Epithelial cell of esophagus (primary cell): Measurements from ENCODE around the gene AIMP2.
"Not testable (repeated sequence)": the region's sequence is repeated elsewhere in the genome, so short reads cannot be mapped to it uniquely, and the experiment has no call there.

ENCODE experiments used
- DNase-seq: peaks from one replicate; pipeline ENCODE4 v3.0.0; 2010; ENCODE audit warnings: low read depth
- H3K4me3 ChIP-seq: 2 replicates; pipeline ENCODE4 v1.5.1; 2011; ENCODE audit warnings: mild to moderate bottlenecking, low read length, control low read depth
- TF ChIP-seq, protein P1 (sequence below): IDR thresholded peaks from 2 replicates; pipeline ENCODE4 v1.5.1; 2011; ENCODE audit warnings: low read depth, mild to moderate bottlenecking, low read length, control low read depth, inconsistent platforms; ENCODE audit not compliant: insufficient read depth; ENCODE audit errors: missing control alignments

The AIMP2 gene

DNA sequence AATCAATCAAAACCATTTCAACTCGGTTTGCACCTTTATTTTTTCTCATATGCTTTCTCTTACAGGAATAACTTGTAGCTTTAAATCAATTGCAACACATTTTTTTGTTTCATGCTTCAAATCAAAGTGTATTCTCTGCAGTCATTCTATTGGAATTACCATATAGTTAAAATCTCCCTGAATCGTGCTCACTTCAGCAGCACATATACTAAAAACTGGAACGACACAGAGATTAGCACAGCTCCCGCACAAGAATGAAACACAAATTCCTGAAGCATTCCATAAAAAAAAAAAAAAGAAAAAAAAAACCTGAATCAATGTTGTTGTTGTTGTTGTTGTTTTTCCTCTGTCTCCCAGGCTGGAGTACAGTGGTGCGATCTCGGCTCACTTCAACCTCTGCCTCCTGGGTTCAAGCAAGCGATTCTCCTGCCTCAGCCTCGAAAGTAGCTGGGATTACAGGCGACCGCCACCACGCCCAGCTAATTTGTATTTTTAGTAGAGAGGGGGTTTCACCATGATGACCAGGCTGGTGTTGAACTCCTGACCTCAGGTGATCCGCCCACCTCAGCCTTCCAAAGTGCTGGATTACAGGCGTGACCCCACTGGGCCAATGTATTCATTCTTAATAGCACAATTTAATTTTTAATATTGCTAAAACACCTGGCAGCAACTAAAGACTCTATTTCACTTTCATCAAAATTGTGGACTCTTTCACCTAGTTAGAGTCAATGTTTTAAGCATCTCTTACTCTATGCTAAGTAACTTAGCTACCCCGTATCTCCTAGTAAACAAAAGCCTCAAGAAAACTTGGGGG, 48.5 kb downstream of the AIMP2 start:
- TF ChIP-seq, protein P1, sequence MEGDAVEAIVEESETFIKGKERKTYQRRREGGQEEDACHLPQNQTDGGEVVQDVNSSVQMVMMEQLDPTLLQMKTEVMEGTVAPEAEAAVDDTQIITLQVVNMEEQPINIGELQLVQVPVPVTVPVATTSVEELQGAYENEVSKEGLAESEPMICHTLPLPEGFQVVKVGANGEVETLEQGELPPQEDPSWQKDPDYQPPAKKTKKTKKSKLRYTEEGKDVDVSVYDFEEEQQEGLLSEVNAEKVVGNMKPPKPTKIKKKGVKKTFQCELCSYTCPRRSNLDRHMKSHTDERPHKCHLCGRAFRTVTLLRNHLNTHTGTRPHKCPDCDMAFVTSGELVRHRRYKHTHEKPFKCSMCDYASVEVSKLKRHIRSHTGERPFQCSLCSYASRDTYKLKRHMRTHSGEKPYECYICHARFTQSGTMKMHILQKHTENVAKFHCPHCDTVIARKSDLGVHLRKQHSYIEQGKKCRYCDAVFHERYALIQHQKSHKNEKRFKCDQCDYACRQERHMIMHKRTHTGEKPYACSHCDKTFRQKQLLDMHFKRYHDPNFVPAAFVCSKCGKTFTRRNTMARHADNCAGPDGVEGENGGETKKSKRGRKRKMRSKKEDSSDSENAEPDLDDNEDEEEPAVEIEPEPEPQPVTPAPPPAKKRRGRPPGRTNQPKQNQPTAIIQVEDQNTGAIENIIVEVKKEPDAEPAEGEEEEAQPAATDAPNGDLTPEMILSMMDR, result no peak
- no peak for DNase-seq
- H3K4me3 ChIP-seq, result peak overlapping the region; percentile 81

DNA sequence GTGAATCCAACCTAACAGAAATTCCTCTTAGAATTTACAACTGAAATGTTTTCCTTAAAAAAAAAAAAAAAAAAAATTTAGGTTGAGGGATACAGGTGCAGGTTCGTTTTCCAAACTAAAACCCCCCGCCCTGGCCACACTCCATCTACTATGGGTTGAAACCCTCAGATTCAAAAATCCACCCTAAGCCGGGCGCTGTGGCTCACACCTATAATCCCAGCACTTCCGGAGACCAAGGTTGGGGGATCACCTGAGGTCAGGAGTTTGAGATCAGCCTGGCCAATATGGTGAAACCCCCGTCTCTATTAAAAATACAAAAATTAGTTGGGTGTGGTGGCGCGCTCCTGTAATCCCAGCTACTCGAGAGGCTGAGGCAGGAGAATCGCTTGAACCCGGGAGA, 50.9 kb downstream of the AIMP2 start:
- H3K4me3 ChIP-seq, DNase-seq: not testable (repeated sequence)

DNA sequence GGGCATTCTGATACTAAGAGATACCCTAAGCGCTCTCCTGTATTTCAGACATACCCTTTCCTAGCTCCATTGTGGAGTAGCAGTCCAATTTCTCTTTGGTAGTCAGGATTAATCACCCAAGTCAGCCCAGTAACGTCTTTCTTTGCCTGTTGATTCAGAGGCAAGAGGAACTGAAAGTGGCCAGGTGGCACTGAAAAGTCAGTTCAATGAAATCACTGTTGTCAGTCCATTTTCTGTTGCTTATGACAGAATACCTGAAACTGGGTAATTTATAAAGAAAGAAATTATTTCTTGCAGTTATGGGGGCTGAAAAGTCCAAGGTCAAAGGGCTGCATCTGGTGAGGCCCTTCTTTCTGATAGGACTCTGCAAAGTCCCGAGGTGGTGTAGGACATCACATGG, 62.3 kb downstream of the AIMP2 start:
- no peak for DNase-seq
- TF ChIP-seq, protein P1, result no peak
- no peak overlapping the region for H3K4me3 ChIP-seq
